Fibroblast of skin of left quadriceps (primary cell): ENCODE data around the gene OR2L8.
"Not testable (repeated sequence)": the region's sequence is repeated elsewhere in the genome, so short reads cannot be mapped to it uniquely, and the experiment has no call there.

ENCODE experiments used
- DNase-seq, 2 experiments: peaks; one replicate each; pipeline ENCODE4 v3.0.0-alpha.2; 2013; ENCODE audit warnings: low read depth in 2 of 2

The OR2L8 gene, protein sequence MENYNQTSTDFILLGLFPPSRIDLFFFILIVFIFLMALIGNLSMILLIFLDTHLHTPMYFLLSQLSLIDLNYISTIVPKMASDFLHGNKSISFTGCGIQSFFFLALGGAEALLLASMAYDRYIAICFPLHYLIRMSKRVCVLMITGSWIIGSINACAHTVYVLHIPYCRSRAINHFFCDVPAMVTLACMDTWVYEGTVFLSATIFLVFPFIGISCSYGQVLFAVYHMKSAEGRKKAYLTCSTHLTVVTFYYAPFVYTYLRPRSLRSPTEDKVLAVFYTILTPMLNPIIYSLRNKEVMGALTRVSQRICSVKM

DNA sequence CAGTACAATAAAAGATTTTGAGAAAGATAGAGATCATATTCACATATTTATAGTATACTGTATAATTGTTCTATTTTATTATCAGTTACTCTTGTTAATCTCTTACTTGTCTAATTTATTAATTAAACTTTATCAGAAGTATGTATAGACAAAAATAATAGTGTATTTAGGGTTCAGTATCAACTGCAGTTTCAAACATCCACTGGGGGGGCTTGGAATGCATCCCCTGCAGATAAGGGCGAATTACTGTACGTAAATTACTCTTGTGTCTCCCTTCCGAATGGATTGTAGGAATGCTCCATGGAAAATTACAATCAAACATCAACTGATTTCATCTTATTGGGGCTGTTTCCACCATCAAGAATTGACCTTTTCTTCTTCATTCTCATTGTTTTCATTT, at the start of gene OR2L8:
TSS of gene OR2L8 (plus strand) at position 301 of the 400 bp plus-strand sequence. CDS start at position 301, 0 bp downstream.
- DNase-seq, result no peak

DNA sequence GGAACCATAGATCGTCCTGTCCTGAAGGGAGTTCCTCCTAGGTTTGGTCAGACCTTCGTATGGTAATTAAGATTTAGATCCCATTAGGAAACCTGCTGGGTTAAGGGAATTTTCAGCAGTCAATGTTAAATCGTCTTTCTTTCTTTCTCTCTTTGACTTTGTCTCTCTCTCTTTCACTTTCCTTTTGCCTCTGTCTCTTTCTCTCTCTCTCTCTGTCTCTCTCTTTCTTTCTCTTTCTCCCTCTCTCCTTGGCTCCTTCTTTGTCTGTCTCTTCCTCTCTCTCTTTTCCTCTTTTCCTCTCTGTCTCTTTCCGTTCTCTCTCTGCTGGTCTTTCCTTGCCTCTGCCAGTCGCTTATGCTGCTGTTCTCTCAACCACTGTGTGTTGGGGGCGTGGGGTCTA, 44.5 kb upstream of the OR2L8 start:
- DNase-seq, result no peak

DNA sequence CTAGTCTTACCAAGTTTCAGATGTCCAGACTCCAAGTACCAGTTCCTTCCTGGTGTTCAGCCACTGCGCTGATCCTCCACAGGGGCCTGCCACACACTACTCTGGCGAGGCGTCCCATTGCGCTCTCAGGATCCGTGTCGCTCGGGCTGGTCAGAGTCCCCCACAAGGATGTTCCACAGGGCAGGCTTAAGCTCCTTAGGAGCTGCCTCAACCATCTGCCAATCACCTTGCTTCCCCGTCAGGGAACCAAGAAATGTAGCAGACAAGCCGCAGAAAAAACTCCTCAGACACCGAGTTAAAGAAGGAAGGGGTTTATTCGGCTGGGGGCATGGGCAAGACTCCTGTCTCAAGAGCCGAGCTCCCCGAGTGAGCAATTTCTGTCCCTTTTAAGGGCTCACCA, 43.5 kb upstream of the OR2L8 start:
- no peak for DNase-seq

DNA sequence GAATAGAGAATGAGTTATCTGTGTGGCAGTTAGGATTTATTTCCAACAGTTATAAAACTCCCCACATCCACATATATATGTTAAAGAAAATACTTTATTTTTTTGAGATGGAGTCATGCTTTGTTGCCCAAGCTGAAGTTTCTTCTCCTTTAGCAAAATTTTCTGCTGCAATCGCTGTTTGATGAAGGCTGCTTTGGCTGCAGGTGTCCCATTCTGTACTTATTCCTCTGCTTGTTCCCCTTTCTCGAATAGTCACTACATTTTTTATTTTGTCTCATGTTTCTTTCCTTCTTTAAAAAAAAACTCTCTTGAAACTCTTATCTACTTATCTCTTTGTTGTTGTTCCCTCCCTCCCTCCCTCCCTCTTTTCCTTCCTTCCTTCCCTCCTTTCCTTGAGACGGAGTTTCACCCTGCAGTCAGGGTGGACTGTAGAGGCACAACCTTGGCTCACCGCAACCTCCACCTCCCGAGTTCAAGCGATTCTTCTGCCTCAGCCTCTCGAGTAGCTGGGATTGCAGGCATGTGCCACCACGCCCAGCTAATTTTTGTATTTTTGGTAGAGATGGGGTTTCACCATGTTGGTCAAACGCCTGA, 42.7 kb upstream of the OR2L8 start:
- no peak for DNase-seq

DNA sequence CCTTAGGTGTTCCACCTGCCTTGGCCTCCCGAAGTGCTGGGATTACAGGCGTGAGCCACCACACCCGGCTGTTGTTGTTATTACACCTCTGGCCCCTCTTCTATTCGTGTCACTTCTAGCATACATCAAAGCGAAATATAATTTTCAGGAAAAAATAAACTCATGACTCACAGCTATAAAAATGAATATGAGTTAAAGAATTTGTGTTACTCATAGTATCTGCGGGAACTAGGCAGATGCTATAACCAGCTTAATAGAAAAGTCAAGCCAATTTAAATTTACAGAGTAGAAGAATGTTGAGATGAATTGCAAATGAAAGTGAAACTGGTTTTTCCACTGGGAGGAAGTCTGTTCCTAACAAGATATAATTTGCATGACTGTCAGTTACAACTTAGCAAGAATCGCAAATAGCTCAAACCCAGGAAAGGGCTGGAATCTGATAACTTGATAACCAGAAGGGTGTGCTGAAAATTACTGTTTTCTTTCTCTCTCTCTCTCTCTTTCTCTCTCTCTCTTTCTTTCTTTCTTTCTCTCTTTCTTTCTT, 42.1 kb upstream of the OR2L8 start:
- DNase-seq, result no peak

DNA sequence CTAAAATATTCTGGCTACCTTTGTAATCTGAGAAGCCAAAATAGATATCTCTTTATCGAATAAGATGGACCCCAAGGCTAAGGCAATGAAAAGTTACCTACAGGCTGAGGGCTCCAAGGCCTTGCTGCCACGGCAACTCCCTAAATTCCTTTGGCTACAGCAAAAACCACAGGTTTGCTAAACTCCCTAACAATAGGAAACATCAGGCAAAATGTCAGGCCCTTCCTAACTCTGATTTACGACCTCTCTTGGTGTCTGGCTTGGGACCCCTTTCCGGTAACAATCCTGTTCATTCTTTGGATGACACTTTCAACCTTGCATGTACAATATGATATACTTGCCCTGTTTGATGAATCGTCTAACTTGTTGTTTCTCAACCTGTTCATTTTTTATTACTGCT, 39.9 kb upstream of the OR2L8 start:
- DNase-seq, result no peak

DNA sequence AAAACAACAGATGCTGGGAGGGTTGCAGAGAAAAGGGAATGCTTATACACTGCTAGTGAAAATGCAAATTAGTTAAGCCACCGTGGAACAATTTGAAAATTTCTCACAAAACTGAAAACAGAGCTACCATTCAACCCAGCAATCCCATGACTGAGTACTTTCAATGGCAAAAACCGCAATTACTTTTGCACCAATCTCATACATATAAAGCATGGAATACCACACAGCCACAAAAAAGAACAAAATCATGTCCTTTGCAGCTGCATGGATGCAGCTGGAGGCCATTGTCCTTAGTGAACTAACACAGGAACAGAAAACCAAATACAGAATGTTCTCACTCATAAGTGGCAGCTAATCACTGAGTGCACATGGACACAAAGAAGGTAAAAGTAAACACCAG, 34.9 kb upstream of the OR2L8 start:
- no peak for DNase-seq

DNA sequence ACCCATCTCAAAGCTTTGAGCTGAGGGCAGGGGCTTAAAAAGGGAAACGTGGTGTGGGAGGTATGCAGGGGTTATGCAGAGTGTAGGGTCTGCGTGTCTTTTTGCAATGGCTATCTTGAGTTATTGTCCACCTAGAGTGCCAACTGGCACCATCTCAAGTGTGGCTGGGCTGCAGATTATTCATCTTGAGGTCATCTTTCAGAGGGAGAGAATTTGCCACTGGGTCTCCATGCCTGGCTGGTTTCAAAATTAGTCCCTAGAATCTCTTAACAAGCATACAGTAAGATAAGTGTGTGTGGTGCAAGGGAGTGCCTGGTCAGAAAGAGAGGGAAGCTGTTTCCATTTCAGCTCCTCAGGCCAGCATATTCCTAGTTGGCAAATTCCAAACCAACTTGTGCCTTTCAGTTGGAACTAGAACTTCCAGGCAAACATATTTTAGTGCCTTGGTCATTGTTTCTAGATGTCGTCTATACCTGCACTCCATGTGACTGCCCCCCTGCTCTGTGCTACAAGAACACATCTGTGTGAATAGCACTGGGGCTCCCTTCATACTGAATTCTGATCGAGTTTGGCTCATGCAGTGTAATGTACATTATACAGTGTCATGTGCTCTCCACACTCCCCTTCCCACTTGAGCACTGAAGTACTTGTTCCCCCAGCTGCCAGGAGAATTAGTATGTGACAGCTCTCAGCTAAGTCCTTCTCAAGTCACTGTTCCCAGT, 33.6 kb upstream of the OR2L8 start:
- DNase-seq, result no peak

DNA sequence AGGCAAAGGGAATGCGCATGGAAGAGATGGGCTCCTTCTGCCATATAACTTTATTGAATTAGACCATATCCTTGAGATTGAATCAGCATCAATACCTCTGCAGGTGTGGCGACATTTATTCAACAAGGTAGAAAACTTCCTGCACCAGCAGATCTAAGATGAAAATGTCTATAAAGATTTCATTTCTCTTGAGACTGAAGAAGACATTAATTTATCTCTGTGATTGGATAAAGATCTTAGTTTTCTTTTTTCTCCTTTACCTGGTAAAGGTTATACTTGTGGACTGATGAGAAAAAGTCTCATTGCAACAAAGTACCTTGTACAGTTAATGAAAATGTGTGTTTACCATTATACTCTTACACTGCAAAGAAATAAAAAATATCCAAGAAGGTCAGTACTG, 28.7 kb upstream of the OR2L8 start, which contains the start of gene OR2T8:
TSS of gene OR2T8 (plus strand) at position 301 of the 400 bp plus-strand sequence. CDS start 766 bp downstream, outside the sequence.
- DNase-seq, result no peak

DNA sequence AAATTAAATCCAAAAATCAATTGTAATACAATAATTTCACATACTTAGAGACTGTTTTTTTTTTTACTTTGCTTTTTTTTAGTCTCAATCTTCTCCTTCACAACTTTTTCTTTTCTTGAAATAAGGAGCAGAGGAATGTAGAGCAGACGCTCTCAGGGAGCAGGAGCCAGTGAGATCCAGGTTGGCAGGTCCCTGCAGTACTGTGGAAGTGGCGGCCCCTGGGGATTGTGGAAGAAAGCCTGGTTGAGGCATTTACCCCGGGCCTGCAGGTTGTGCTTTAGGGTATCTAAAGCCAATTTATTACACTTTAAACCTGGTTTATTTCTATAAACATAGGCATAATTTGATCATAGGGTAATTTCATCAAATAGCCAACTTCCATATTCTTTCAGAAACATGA, 24.7 kb upstream of the OR2L8 start:
- DNase-seq, result no peak

DNA sequence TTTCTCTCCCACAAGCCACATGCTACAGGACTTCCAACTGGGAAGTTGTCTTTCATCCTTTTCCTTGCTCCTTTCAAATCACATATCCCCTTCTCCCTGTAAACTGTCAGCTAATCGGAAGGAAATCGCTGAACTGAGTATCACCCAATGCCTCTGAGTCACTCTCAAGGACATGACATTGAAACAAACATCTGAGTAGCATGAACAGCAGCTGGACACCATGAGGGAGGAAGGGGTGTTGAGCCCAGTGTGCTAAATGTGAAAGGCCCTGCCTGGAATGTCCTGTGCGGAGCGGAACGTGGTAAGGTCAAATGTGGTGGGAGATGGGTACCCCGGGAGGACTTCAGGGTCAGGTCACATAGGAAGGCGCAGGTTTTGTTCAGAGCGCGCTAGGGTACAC, 23.8 kb upstream of the OR2L8 start, which contains the start of gene OR2AJ1:
TSS of gene OR2AJ1 (plus strand) at position 22 of the 400 bp plus-strand sequence. CDS start 8,880 bp downstream, outside the sequence.
- no peak for DNase-seq

DNA sequence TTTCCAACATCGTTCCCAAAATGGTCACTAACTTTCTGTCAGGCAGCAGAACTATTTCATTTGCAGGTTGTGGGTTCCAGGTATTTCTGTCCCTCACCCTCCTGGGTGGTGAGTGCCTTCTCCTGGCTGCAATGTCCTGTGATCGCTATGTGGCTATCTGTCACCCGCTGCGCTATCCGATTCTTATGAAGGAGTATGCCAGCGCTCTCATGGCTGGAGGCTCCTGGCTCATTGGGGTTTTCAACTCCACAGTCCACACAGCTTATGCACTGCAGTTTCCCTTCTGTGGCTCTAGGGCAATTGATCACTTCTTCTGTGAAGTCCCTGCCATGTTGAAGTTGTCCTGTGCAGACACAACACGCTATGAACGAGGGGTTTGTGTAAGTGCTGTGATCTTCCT, 14.7 kb upstream of the OR2L8 start:
- no peak for DNase-seq

DNA sequence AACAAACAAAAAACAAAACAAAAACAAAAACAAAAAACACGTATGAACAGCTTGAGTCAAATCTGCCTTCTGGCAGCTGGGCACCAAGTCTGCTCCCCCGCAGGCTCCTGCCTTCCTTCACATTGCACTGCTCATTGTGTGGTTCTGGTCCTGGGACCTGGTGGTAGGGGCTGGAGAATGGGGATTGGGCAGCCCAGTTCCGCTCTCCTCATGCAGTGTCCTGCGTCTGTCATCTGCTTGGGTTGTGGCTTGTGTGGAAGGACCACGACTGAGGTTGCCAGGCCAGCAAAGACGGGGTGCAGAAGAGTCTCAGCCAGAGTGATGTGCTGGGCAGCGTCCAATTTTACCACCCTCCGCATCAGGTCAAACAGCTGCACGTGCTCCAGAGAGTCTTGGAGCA, 12.9 kb upstream of the OR2L8 start:
- no peak for DNase-seq

DNA sequence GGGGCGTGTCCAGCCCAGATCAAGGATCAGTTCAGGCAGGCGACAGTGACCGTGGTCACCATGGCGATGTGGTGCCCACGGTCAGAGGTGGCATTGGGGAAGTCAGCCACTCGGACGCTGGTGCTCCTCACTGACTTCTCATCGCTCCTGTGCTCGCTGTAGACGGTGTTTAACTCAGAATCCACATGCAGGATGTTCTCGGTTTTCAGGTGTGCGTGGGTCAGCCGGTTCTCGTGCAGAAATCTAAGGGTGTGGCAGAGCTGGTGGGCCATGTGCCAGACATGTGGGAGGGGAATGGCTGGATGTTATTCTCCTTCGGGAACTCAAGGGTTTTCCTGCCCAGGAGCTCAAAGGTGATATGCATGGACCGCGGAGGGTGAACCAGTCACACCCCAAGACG, 12.2 kb upstream of the OR2L8 start:
- DNase-seq, result no peak

DNA sequence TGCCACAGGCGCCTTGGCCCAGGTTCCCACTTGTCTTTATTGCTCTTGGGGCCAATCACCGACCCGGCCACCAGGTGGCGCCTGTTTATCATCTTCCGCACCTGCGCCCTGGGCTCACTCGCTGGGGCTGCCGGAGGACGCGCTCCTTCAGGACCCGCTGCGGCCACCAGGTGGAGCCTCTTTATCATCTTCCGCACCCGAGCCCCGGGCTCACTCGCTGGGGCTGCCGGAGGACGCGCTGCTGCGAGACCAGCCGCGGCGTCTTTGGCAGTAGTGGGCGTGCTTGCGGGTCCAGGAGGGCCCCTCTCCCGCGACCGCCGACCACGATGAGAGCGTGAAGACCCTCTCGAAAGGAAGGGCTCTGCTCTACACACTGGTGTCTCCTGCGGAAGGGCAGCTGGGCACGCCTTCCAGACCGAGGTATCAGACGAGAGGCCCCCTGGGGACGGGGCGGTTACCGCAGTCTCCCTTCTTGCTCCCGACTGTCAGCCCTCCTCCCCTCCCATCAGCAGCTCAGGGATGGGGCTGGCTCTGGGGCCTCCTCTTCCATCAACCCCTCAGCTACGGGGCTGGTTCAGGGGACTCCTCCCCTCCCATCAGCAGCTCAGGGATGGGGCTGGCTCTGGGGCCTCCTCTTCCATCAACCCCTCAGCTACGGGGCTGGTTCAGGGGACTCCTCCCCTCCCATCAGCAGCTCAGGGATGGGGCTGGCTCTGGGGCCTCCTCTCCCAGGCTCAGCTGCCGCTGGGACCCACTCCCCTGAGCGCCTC, 11.5 kb upstream of the OR2L8 start:
- not testable (repeated sequence) for DNase-seq

DNA sequence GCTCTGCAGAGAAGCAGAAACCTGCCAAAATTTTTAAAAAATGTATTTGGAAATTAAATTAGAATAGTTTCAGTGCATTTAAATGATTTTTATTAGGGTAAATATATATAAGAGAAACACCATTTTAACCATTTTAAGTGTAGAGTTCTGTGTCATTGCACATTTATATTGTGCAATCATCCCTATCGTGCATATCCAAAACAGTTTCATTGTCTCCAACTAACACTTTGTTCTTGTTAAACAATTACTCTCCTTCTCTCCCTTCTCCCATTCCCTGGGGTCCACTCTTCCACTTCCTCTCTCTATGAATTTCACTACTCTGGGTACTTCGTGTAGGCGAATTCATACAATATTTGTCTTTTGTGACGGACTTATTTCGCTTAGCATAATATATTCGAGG, 6.0 kb upstream of the OR2L8 start:
- DNase-seq, result no peak

DNA sequence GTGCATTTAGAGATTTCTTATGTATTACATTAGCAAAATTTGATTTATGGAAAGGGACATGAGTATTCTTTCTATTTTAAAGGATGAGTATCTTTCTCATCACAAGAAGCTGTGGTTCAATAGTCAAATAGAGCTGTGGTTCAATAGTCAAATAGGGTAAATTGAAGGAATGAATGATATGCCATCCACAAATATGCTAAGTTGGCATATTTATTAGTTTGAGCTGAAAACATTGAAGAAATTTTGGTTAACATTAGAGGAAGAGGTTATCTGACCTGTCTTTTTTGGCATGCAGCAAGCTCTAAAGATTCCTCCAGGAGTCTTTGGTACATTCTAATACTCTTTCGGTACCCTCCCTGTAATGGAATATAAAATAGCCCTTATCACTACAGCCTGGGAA, 4.8 kb downstream of the OR2L8 start:
- no peak for DNase-seq

DNA sequence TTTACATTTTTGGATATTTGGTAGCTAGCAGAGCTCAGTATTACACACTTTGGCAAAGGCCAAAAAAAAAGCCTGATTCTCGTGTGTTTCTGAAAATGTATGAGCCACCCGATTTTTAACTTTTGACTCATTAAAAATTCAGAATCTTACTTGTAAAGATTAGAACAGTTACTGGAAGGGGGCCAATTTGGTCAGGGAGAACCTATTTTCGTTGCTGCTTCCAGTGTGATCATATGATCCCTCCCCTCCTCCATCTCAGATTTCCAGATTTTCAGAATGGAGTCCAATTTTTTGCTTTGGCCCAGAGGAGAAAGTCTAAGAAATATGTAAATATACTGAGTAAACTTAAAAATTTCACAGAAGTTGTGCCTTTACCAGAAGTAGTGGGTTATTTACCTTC, 13.1 kb downstream of the OR2L8 start:
- no peak for DNase-seq

DNA sequence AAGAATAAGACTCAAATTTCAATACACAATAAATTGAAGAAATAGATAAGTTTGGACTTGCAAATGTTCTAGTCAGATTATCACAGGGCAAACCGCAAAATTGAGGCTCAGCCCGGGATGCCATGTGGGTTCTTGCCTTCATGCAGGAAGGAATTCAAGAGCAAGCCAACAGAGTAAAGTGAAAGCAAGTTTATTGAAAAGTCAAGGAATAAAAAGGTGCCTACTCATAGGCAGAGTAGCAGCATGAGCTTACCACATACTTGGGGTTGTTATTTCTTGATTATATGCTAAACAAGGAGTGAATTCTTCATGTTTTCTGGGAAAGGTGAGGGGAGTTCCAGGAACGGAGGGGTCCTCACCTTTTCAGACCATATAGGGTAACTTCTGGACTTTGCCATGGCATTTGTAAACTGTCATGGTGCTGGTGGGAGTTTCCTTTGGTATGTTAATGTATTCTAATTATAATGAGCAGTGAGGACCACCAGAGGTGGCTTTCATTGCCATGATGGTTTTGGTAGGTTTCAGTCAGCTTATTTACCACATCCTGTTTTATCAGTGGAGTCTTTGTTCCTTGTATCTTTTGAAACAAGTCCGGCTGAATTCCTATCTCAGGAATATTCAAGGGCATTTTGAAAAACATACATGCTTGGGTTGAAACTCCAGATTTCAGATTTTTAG, 14.4 kb downstream of the OR2L8 start:
- DNase-seq, result no peak

DNA sequence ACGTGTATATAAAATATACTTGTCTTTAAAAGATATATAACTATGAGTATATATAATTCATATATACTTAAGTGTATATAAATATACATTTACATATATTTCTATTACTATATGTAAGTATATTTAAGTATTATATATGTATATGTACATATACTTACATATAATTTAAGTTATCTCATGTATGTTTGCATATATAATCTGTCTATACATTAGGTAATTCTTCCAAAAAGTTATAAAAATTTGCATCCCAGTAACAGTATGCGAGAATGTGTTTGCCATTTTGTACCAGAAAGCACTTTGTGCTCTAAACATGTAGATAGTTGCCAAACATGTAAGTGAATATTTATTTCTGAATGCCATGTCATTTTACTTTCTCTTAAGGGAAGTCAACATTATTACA, 16.3 kb downstream of the OR2L8 start, which contains the start of gene OR2AK2:
TSS of gene OR2AK2 (plus strand) at position 301 of the 400 bp plus-strand sequence. CDS start 144 bp downstream, outside the sequence.
- DNase-seq, result no peak
